HEK293 (cell line): ENCODE data around the gene TSEN54.

Experiments
- CTCF ChIA-PET: fragments of 350-600 bp; formaldehyde crosslinking; extraction: SDS; loops from one replicate; lab custom pipeline; 2021; ENCODE audit warnings: antibody characterized with exemption; lab: Yijun Ruan, JAX
- POLR2A ChIA-PET: fragments of 300-600 bp; formaldehyde crosslinking; extraction: SDS; loops from one replicate; lab custom pipeline; 2020; ENCODE audit warnings: antibody characterized with exemption, inconsistent platforms; lab: Yijun Ruan, JAX
- H3K27ac ChIP-seq: fragments of 200-500 bp; sonication (Bioruptor generic); 2 replicates; pipeline ENCODE4 v1.5.1; 2014; ENCODE audit warnings: low read depth, low read length, control low read depth, inconsistent platforms; ENCODE audit errors: extremely low read depth
- H3K36me3 ChIP-seq, 2 experiments: fragments of 200-500 bp in 1 of 2; sonication (Bioruptor generic) in 1 of 2; 1 replicate in 1 of 2; 2 replicates in 1 of 2; pipeline ENCODE4 v1.5.1; 2014 to 2017; ENCODE audit warnings: inconsistent platforms in 2 of 2, low read length in 2 of 2; ENCODE audit not compliant: control insufficient read depth in 2 of 2, insufficient read depth in 1 of 2
- H3K4me1 ChIP-seq: fragments of 200-500 bp; sonication (Bioruptor generic); 2 replicates; pipeline ENCODE4 v1.5.1; 2014; ENCODE audit warnings: mild to moderate bottlenecking, low read length, inconsistent platforms; ENCODE audit not compliant: control insufficient read depth, insufficient read depth
- H3K4me3 ChIP-seq: 2 replicates; pipeline ENCODE4 v1.5.1; 2011; ENCODE audit warnings: low read depth, mild to moderate bottlenecking, control low read depth, low read length, moderate library complexity
- H3K9me3 ChIP-seq: fragments of 200-500 bp; sonication (Bioruptor generic); 2 replicates; pipeline ENCODE4 v1.5.1; 2014; ENCODE audit warnings: low read depth, low read length, inconsistent platforms; ENCODE audit not compliant: control insufficient read depth, insufficient read depth
- GLIS1 ChIP-seq: fragments of 450-650 bp; formaldehyde crosslinking; IDR thresholded peaks from 2 replicates; pipeline ENCODE4 v1.5.1; 2016; ENCODE audit warnings: missing biosample characterization, missing genetic modification characterization
- GLIS2 ChIP-seq: fragments of 450-650 bp; formaldehyde crosslinking; IDR thresholded peaks from 2 replicates; pipeline ENCODE4 v1.5.1; 2016; ENCODE audit warnings: missing biosample characterization, missing genetic modification characterization
- HOXA7 ChIP-seq: sonication (generic); formaldehyde crosslinking; IDR thresholded peaks from 2 replicates; pipeline ENCODE4 v1.8.1; 2022; ENCODE audit warnings: missing genetic modification reagents, borderline replicate concordance
- IKZF3 ChIP-seq: fragments of 450-650 bp; IDR thresholded peaks from 2 replicates; pipeline ENCODE4 v1.5.0; 2018; ENCODE audit warnings: missing biosample characterization, mild to moderate bottlenecking, missing genetic modification characterization, moderate library complexity
- SCRT2 ChIP-seq: fragments of 450-650 bp; formaldehyde crosslinking; IDR thresholded peaks from 2 replicates; pipeline ENCODE4 v1.5.1; 2016; ENCODE audit warnings: missing biosample characterization, missing genetic modification characterization
- SETDB1 ChIP-seq: IDR thresholded peaks from one replicate; pipeline ENCODE4 v1.6.1; 2017; ENCODE audit warnings: mild to moderate bottlenecking, low read length, moderate library complexity, mixed read lengths; ENCODE audit not compliant: insufficient read length
- TRIM28 ChIP-seq: IDR thresholded peaks from 2 replicates; pipeline ENCODE4 v1.6.1; 2011; ENCODE audit warnings: low read length, control low read depth, borderline replicate concordance
- ZNF24 ChIP-seq: fragments of 450-650 bp; formaldehyde crosslinking; IDR thresholded peaks from 2 replicates; pipeline ENCODE4 v1.5.1; 2016; ENCODE audit warnings: missing biosample characterization, missing genetic modification characterization
- ZNF335 ChIP-seq: fragments of 450-650 bp; formaldehyde crosslinking; conservative IDR thresholded peaks from 2 replicates; pipeline ENCODE4 v1.5.1; 2016; ENCODE audit warnings: missing biosample characterization, missing genetic modification characterization
- ZNF350 ChIP-seq: fragments of 450-650 bp; formaldehyde crosslinking; IDR thresholded peaks from 2 replicates; pipeline ENCODE4 v1.5.0; 2017; ENCODE audit warnings: missing biosample characterization, mild to moderate bottlenecking, missing genetic modification characterization
- ZNF394 ChIP-seq: fragments of 450-650 bp; formaldehyde crosslinking; IDR thresholded peaks from 2 replicates; pipeline ENCODE4 v1.5.1; 2016; ENCODE audit warnings: missing biosample characterization, missing genetic modification characterization, mild to moderate bottlenecking, moderate library complexity, borderline replicate concordance
- ZNF521 ChIP-seq: fragments of 450-650 bp; formaldehyde crosslinking; IDR thresholded peaks from 2 replicates; pipeline ENCODE4 v1.5.1; 2017; ENCODE audit warnings: missing biosample characterization, mild to moderate bottlenecking, missing genetic modification characterization
- ZNF529 ChIP-seq: fragments of 450-650 bp; formaldehyde crosslinking; IDR thresholded peaks from 2 replicates; pipeline ENCODE4 v1.5.1; 2017; ENCODE audit warnings: missing genetic modification characterization, missing biosample characterization; ENCODE audit not compliant: insufficient replicate concordance
- ZNF600 ChIP-seq: fragments of 450-650 bp; formaldehyde crosslinking; IDR thresholded peaks from 2 replicates; pipeline ENCODE4 v1.5.1; 2016; ENCODE audit warnings: missing biosample characterization, missing genetic modification characterization
- ZNF621 ChIP-seq: fragments of 450-650 bp; formaldehyde crosslinking; IDR thresholded peaks from 2 replicates; pipeline ENCODE4 v1.5.1; 2017; ENCODE audit warnings: missing biosample characterization, missing genetic modification characterization
- TF ChIP-seq, protein P1 (sequence below): fragments of 450-650 bp; formaldehyde crosslinking; IDR thresholded peaks from 2 replicates; pipeline ENCODE4; 2016; ENCODE audit warnings: missing biosample characterization, missing genetic modification characterization
- TF ChIP-seq, protein P2 (sequence below): fragments of 450-650 bp; formaldehyde crosslinking; IDR thresholded peaks from 2 replicates; pipeline ENCODE4 v1.5.1; 2016; ENCODE audit warnings: missing biosample characterization, missing genetic modification characterization
- TF ChIP-seq, protein P3 (sequence below): fragments of 450-650 bp; formaldehyde crosslinking; optimal IDR thresholded peaks from 2 replicates; pipeline ENCODE3; 2016; ENCODE audit warnings: missing biosample characterization, mild to moderate bottlenecking, missing genetic modification characterization

Gene TSEN54

DNA sequence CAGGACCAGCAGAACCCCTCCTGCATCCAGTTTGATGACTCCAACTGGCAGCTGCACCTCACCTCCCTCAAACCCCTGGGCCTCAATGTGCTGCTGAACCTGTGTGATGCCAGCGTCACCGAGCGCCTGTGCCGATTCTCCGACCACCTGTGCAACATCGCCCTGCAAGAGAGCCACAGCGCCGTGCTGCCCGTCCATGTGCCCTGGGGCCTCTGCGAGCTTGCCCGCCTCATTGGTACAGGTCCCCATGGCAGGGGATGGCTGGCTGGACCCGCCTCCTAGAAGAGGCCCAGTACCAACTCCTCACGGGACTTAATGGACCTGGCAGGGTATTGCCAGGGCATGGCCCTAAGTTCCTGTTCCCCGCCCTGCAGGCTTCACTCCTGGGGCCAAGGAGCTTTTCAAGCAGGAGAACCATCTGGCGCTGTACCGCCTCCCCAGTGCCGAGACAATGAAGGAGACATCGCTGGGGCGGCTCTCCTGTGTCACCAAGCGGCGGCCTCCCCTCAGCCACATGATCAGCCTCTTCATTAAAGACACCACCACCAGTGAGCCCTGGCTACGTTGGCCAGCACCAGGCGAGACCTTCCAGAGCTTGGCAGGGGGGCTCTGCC lies 23.7 kb upstream of the TSEN54 start (continued):
- TF ChIP-seq, protein P1, sequence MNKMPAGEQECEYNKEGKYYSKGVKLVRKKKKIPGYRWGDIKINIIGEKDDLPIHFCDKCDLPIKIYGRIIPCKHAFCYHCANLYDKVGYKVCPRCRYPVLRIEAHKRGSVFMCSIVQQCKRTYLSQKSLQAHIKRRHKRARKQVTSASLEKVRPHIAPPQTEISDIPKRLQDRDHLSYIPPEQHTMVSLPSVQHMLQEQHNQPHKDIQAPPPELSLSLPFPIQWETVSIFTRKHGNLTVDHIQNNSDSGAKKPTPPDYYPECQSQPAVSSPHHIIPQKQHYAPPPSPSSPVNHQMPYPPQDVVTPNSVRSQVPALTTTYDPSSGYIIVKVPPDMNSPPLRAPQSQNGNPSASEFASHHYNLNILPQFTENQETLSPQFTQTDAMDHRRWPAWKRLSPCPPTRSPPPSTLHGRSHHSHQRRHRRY (tag by site-specific recombination) = no peak
- TF ChIP-seq IKZF3 (tag by site-specific recombination) (no peak), GLIS2 (tag by site-specific recombination) (no peak), SCRT2 (tag by site-specific recombination) (no peak), ZNF24 (no peak), ZNF621 (no peak)
- TF ChIP-seq, protein P2, sequence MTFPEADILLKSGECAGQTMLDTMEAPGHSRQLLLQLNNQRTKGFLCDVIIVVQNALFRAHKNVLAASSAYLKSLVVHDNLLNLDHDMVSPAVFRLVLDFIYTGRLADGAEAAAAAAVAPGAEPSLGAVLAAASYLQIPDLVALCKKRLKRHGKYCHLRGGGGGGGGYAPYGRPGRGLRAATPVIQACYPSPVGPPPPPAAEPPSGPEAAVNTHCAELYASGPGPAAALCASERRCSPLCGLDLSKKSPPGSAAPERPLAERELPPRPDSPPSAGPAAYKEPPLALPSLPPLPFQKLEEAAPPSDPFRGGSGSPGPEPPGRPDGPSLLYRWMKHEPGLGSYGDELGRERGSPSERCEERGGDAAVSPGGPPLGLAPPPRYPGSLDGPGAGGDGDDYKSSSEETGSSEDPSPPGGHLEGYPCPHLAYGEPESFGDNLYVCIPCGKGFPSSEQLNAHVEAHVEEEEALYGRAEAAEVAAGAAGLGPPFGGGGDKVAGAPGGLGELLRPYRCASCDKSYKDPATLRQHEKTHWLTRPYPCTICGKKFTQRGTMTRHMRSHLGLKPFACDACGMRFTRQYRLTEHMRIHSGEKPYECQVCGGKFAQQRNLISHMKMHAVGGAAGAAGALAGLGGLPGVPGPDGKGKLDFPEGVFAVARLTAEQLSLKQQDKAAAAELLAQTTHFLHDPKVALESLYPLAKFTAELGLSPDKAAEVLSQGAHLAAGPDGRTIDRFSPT (tag by site-specific recombination) = no peak

DNA sequence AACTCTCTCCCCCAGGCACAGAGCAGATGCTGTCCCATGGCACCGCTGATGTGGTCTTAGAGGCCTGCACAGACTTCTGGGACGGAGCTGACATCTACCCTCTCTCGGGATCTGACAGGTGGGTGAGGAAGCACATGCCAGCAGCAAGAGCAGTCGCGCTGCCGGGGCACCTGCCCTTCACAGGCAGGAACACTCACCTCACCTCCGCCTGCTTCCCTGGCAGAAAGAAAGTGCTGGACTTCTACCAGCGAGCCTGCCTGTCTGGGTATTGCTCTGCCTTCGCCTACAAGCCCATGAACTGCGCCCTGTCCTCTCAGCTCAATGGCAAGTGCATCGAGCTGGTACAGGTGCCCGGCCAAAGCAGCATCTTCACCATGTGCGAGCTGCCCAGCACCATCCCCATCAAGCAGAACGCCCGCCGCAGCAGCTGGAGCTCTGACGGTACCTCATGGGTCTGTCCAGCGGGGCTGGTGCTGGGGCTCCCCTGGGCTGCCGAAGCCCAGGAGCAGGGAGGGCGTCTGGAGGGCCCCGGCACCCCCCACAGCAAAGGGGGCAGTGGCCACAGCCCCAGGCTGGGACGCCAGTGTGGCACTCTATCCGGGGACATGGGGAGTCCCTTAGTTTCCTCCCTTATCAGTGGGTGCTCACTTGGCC lies 22.7 kb upstream of the TSEN54 start:
- CTCF ChIA-PET = no interaction called here
- TF ChIP-seq ZNF600 = 0 out of 2 replicates have a peak, but pooled peaks have one; percentile 13
- no peak for TF ChIP-seq ZNF350 (tag by site-specific recombination)
- no peak for TF ChIP-seq ZNF529 (tag by site-specific recombination)
- no peak for TF ChIP-seq HOXA7 (CRISPR knock-in tag)
- TF ChIP-seq, all 188 proteins: peak for 1
- Histone ChIP-seq H3K4me3 (no peak overlapping the region), H3K9me3 (no peaks in the 10 kb centered on the region), H3K36me3 (peaks cover 0 to 83% of the 10 kb centered on the region in 2 experiments; a peak in 2 of 3 replicates), H3K27ac (no peak overlapping the region), H3K4me1 (no peaks in the 10 kb centered on the region)
- POLR2A ChIA-PET = no interaction called here

DNA sequence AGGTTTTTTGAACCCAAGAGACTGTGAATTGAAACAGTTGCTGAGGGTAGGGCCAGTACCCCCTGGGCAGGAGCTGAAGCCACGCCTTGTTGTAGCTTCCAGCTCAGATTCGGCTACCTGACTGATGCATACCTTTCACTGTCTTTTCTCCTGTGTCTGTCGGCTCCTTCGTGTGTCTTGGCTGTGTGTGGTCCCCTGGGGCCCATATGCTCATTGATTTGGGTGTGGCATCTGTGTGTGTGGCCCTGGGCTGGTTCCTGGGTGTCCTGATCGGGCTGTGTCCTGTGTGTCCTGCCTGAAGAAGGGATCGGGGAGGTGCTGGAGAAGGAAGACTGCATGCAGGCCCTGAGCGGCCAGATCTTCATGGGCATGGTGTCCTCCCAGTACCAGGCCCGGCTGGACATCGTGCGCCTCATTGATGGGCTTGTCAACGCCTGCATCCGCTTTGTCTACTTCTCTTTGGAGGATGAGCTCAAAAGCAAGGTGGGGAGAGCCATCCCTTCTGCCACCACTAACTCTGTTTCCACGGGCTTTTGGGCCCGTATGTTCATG lies 21.9 kb upstream of the TSEN54 start:
- Histone ChIP-seq H3K4me1 (no peaks in the 10 kb centered on the region), H3K27ac (no peak overlapping the region), H3K4me3 (no peak overlapping the region), H3K9me3 (no peaks in the 10 kb centered on the region), H3K36me3 (peaks cover 0 to 88% of the 10 kb centered on the region in 2 experiments; a peak in 2 of 3 replicates)
- ChIA-PET CTCF (no interaction called here), POLR2A (no interaction called here)
- no peak for TF ChIP-seq SETDB1
- TF ChIP-seq ZNF394 = no peak
- TF ChIP-seq GLIS1 (tag by site-specific recombination) = 0 out of 2 replicates have a peak, but pooled peaks have one; percentile 12
- TF ChIP-seq TRIM28 = no peak
- TF ChIP-seq ZNF335 = no peak
- no peak for TF ChIP-seq ZNF521 (tag by site-specific recombination)
- TF ChIP-seq, protein P3, sequence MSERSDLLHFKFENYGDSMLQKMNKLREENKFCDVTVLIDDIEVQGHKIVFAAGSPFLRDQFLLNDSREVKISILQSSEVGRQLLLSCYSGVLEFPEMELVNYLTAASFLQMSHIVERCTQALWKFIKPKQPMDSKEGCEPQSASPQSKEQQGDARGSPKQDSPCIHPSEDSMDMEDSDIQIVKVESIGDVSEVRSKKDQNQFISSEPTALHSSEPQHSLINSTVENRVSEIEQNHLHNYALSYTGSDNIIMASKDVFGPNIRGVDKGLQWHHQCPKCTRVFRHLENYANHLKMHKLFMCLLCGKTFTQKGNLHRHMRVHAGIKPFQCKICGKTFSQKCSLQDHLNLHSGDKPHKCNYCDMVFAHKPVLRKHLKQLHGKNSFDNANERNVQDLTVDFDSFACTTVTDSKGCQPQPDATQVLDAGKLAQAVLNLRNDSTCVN (tag by site-specific recombination) = no peak
